ENCODE results near the gene OGG1. TPM values are rescaled to one million over a fixed set of nuclear protein-coding genes. Genes with fewer than 3 reads are reported as not detected.

Gene OGG1
- total and polyA plus RNA-seq, 9 of the 15 experiments (the other 6 are each of a cell fraction or from before 2014, with no cell fraction given) = 6.6 to 33.0 (median 24.4) TPM

GRCh38 chr3:9731206-9732079, 18.3 kb upstream of the OGG1 start, which contains the start of gene BRPF1 (continued):
- TF ChIP-seq HOMEZ (CRISPR knock-in tag; IDR thresholded peaks at IDR 0.05) (peak; percentile 79; the same call in 1 of the 2 replicates), GABPB1 (CRISPR knock-in tag; IDR thresholded peaks at IDR 0.05) (peak; percentile 85), HMGN3 (IDR thresholded peaks at IDR 0.05; ENCODE audit: borderline replicate concordance, extremely low read depth, insufficient read length, low read depth, low read length) (peak; percentile 68), ZFX (CRISPR knock-in tag; IDR thresholded peaks at IDR 0.05) (peak; percentile 63; the same call in 1 of the 2 replicates), PHB (CRISPR knock-in tag; IDR thresholded peaks at IDR 0.05) (peak; percentile 51; the same call in 1 of the 2 replicates), PHF20 (IDR thresholded peaks at IDR 0.05; ENCODE audit: partially characterized antibody) (peak; percentile 85), NCOR1 (IDR thresholded peaks at IDR 0.05) (peak; percentile 69), CREB3L1 (IDR thresholded peaks at IDR 0.05; ENCODE audit: borderline replicate concordance, low read depth) (peak; percentile 79; the same call in 1 of the 2 replicates), TAF9B (IDR thresholded peaks at IDR 0.05; ENCODE audit: partially characterized antibody) (peak; percentile 92)
